GM21390 (cell line): Measurements from ENCODE around the gene TSHZ2.
"Not testable (repeated sequence)": the region's sequence is repeated elsewhere in the genome, so short reads cannot be mapped to it uniquely, and the experiment has no call there.

Experiments
- ATAC-seq: cut with Tn5 transposase; IDR thresholded peaks from one replicate; pipeline ENCODE4 v1.9.1; 2021; ENCODE audit not compliant: unreplicated experiment

Gene TSHZ2

GRCh38 chr20:53524589-53525312 is 552.6 kb downstream of the TSHZ2 start:
- ATAC-seq = no peak

- no peak for ATAC-seq
These were observed 555.0 kb downstream of the TSHZ2 start for GRCh38 chr20:53527196-53527595.

GRCh38 chr20:53529658-53530057 is 557.5 kb downstream of the TSHZ2 start:
- ATAC-seq = no peak

GRCh38 chr20:53530440-53530839 is 558.3 kb downstream of the TSHZ2 start:
- no peak for ATAC-seq

- not testable (repeated sequence) for ATAC-seq
These were observed 560.6 kb downstream of the TSHZ2 start for GRCh38 chr20:53532654-53533312.

GRCh38 chr20:53533500-53533899 is 561.3 kb downstream of the TSHZ2 start:
- no peak for ATAC-seq

- no peak for ATAC-seq
These were observed 561.9 kb downstream of the TSHZ2 start for GRCh38 chr20:53534037-53534436.

GRCh38 chr20:53535878-53536277 is 563.7 kb downstream of the TSHZ2 start:
- ATAC-seq = no peak

GRCh38 chr20:53536382-53536781 is 564.2 kb downstream of the TSHZ2 start:
- not testable (repeated sequence) for ATAC-seq

GRCh38 chr20:53539516-53539915 is 567.4 kb downstream of the TSHZ2 start:
- no peak for ATAC-seq
